Left lung (tissue), 10 donors: Measurements from ENCODE around the gene SMIM13. TPM values are rescaled to one million over a fixed set of nuclear protein-coding genes. Genes with fewer than 3 reads are reported as not detected.
A peak's percentile ranks its signal among the peaks of the same experiment; 100 is the strongest.

ENCODE experiments used
- ATAC-seq: fragments of 200-7000 bp; cut with Tn5 transposase; one replicate; pipeline ENCODE4 v1.9.1; 2020; ENCODE audit warnings: moderate library complexity
- DNase-seq, 4 donors: peaks; one replicate each; pipeline ENCODE4 v3.0.0-alpha.2; 2013 to 2020
- H3K27ac ChIP-seq, 2 donors: fragments of 200-600 bp; sonication (generic) in 1 of 2; one replicate each; pipeline versions ENCODE4 v1.5.0 to v1.8.0; 2020 to 2021
- H3K27me3 ChIP-seq, 2 donors: fragments of 200-600 bp; sonication (generic) in 1 of 2; one replicate each; pipeline versions ENCODE4 v1.5.0 to v1.8.0; 2020 to 2021
- H3K36me3 ChIP-seq, 2 donors: fragments of 200-600 bp; sonication (generic) in 1 of 2; one replicate each; pipeline versions ENCODE4 v1.5.0 to v1.8.0; 2020 to 2021
- H3K4me1 ChIP-seq, 2 donors: fragments of 200-600 bp; one replicate each; pipeline ENCODE4 v1.8.0; 2021
- H3K4me3 ChIP-seq, 2 donors: fragments of 200-600 bp; sonication (generic) in 1 of 2; one replicate each; pipeline versions ENCODE4 v1.5.0 to v1.8.0; 2020 to 2021; ENCODE audit warnings: mild to moderate bottlenecking in 1 of 2
- H3K9me3 ChIP-seq, 2 donors: fragments of 200-600 bp; sonication (generic) in 1 of 2; one replicate each; pipeline versions ENCODE4 v1.5.0 to v1.8.0; 2020 to 2021
- CTCF ChIP-seq, 2 donors: fragments of 200-600 bp; sonication (generic) in 1 of 2; IDR thresholded peaks; one replicate each; pipeline versions ENCODE4 v1.5.0 to v1.8.0; 2021; ENCODE audit warnings: antibody characterized with exemption in 2 of 2
- intact Hi-C, 2 donors: fragments of 100-400 bp; cut with DNase I; formaldehyde crosslinking; loops; one replicate each; pipeline versions ENCODE4 v1.11.2 to v1.14.2; 2022
- polyA plus RNA-seq, 6 donors: library from polyadenylated mRNA; unstranded; fragments of 120-200 nt; gene quantifications; one replicate each; pipeline ENCODE4 v1.2.1, GENCODE V29; 2013; ENCODE audit not compliant: insufficient read length in 6 of 6
- total RNA-seq, 2 donors: library from RNA; stranded (reverse); fragmentation: NEBNext Ultra II Directional; extraction: Animal tissue kit (Norgen Biotek cat#: 25700); gene quantifications; one replicate each; pipeline ENCODE4 v1.2.1, GENCODE V29; 2021
- donor health status: DM: no; HTN: yes; CAD: no.
- donor health status: DM: no; HTN: no; CAD: no.

The SMIM13 gene
- total and polyA plus RNA-seq, 8 donors = 9.6 to 18.1 (median 15.8) TPM

GRCh38 chr6:11142296-11143027, 48.8 kb downstream of the SMIM13 start:
- intact Hi-C loops = loop anchor here in 1 of 2 donors (10.0 kb wide), 1 partner anchor 432 kb away; no protein-coding TSS in a partner anchor
- no peak for TF ChIP-seq CTCF (IDR thresholded peaks at IDR 0.05)
- no peak for ATAC-seq
- H3K9me3 ChIP-seq = no peaks in the 10 kb centered on the region
- H3K27me3 ChIP-seq = no peaks in the 10 kb centered on the region
- H3K27ac ChIP-seq = no peak overlapping the region
- H3K4me1 ChIP-seq = peaks cover 8 to 21% of the 10 kb centered on the region in 2 donors
- no peaks in the 10 kb centered on the region for H3K36me3 ChIP-seq
- no peak overlapping the region for H3K4me3 ChIP-seq
- DNase-seq = no peak

DNA sequence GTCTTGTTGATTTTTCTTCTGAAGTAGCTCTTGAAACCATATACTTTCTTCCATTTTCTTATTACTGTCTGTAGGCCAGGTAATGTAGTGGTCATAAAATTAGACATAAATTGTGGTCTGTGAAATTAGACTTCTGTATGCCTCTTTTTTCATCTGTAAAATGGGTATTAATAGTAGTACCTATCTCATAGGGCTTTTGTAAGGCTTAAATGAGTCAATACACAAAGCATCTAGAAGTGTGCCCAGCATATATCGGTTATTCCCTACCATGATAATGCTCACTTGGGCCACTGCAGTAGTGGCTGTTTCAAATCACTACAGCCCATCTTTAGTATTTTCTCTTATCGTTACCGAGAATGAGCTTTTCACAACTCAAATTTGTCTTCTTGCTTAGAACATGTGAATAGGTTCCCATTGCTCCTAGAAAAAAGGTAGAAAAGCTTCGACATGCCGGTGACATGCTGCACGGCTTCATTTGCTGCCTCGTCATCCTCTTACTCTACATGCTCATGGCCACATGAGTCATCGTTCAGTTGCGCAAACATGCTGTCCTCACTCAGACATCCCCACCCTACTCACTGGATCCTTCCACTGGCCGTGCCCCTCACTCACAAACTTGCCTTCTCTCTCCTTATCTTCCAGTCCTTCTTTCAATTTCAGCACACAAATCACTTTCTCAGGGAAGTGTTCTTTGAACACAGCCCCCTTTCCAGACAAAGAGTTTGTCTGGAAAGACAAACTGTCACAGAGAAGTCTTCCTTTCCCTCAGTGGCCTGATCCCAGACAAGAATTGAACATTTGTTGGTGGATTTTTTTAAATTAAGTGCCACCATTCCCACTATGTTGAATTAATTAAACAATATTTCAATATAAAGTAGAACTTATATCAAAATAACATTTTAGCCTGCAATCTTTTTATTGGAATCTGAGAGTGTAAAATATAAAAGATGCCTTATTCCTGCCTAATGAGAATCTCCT, 50.0 kb downstream of the SMIM13 start:
- H3K9me3 ChIP-seq = no peaks in the 10 kb centered on the region
- no peaks in the 10 kb centered on the region for H3K27me3 ChIP-seq
- no peak for TF ChIP-seq CTCF (IDR thresholded peaks at IDR 0.05)
- ATAC-seq (peak; percentile 83), DNase-seq (peak in 2 of 4 donors; percentile 79 to 88)
- peak overlapping the region in 1 of 2 donors; percentile 59 for H3K27ac ChIP-seq
- no peaks in the 10 kb centered on the region for H3K36me3 ChIP-seq
- intact Hi-C loops = loop anchor here in 1 of 2 donors (2.0 to 10.0 kb wide), 2 partner anchors 353 to 431 kb away; no protein-coding TSS in a partner anchor
- no peak overlapping the region for H3K4me3 ChIP-seq
- H3K4me1 ChIP-seq = peaks cover 8 to 21% of the 10 kb centered on the region in 2 donors

- H3K36me3 ChIP-seq = no peaks in the 10 kb centered on the region
- H3K27ac ChIP-seq = no peak overlapping the region
- DNase-seq (peak; percentile 65 to 85 (median 80)), ATAC-seq (peak; percentile 96)
- TF ChIP-seq CTCF (IDR thresholded peaks at IDR 0.05) = peak; percentile 85 to 92
- H3K27me3 ChIP-seq = no peaks in the 10 kb centered on the region
- H3K4me1 ChIP-seq = peaks cover 8 to 21% of the 10 kb centered on the region in 2 donors
- intact Hi-C loops = loop anchor here in 1 of 2 donors (2.0 to 10.0 kb wide), 2 partner anchors 352 to 430 kb away; no protein-coding TSS in a partner anchor
- H3K9me3 ChIP-seq = no peaks in the 10 kb centered on the region
- no peak overlapping the region for H3K4me3 ChIP-seq
Observed at GRCh38 chr6:11144393-11144851, 50.8 kb downstream of the SMIM13 start.

DNA sequence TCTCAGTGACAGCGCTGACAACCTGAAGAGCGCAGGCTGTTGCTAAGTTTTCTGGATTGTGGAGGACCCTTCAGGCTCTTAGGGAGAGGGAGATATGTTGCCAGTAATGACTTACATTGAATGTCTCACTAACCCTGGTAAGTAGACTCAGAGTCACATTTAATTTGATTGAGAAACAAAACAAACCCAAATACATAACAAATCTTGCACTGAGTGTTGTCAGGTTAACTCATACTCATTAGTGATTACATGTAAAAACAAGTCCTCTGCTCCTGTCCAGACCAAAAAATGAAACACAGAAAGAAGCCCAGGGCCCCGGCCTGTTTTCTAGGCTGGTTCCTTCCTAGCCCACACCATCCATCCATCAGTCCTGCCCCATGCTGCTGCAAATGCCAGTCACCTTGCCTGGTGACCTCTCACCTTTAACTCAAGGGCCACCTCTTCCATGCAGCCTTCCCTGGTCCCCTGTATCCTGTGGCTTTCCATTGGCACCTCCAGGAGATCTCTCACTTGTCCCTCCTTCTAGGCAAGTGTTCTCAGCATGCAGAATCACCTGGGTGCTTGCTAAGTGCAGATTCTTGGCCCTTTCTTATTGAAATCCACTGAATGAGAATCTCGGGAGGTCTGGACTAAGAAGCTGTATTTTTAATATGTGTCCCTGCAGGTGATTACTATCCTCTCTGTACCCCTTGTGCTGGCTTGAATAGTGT, 52.6 kb downstream of the SMIM13 start:
- no peak overlapping the region for H3K4me3 ChIP-seq
- TF ChIP-seq CTCF (IDR thresholded peaks at IDR 0.05) = no peak

More for the DNA sequence above, 52.6 kb downstream of the SMIM13 start:
- DNase-seq (no peak), ATAC-seq (no peak)
- intact Hi-C loops = loop anchor here in 1 of 2 donors (10.0 kb wide), 1 partner anchor 429 kb away; no protein-coding TSS in a partner anchor
- Histone ChIP-seq H3K27me3 (no peaks in the 10 kb centered on the region), H3K4me1 (peaks cover 8 to 21% of the 10 kb centered on the region in 2 donors), H3K9me3 (no peaks in the 10 kb centered on the region), H3K36me3 (no peaks in the 10 kb centered on the region), H3K27ac (no peak overlapping the region)
